WTC11 (cell line): Measurements from ENCODE around the gene ABCA12. TPM values are rescaled to one million over a fixed set of nuclear protein-coding genes. Genes with fewer than 3 reads are reported as not detected.

Source experiments
- ATAC-seq: fragments of 200-7000 bp; cut with Tn5 transposase; 2 replicates; pipeline ENCODE4 v1.10.0; 2021; ENCODE audit warnings: mild to moderate bottlenecking, moderate library complexity
- CTCF ChIA-PET: fragments of 300-600 bp; sonication (Branson Sonifier 250); formaldehyde crosslinking; loops from one replicate; lab custom pipeline; 2021; ENCODE audit warnings: antibody characterized with exemption; lab: Charles Lee
- POLR2A ChIA-PET: fragments of 350-600 bp; sonication (Branson Sonifier 250); formaldehyde crosslinking; loops from one replicate; lab custom pipeline; 2021; ENCODE audit warnings: antibody characterized with exemption; lab: Charles Lee
- DNase-seq: peaks from one replicate; pipeline ENCODE4 v3.0.0; 2021; ENCODE audit warnings: low spot score
- H3K27ac Mint-ChIP-seq: 2 replicates; pipeline ENCODE4 v1.8.0; 2021; ENCODE audit warnings: mixed read lengths
- H3K27me3 Mint-ChIP-seq: 2 replicates; pipeline ENCODE4 v1.8.0; 2021; ENCODE audit warnings: low read depth, mild to moderate bottlenecking, moderate library complexity, mixed read lengths
- H3K36me3 Mint-ChIP-seq: 2 replicates; pipeline ENCODE4 v1.8.0; 2021; ENCODE audit warnings: mixed read lengths
- H3K4me1 Mint-ChIP-seq: 2 replicates; pipeline ENCODE4 v1.8.0; 2022; ENCODE audit warnings: mixed read lengths
- H3K4me3 Mint-ChIP-seq: 2 replicates; pipeline ENCODE4 v1.8.0; 2021; ENCODE audit warnings: mild to moderate bottlenecking, moderate library complexity, mixed read lengths
- H3K9me3 Mint-ChIP-seq: 2 replicates; pipeline ENCODE4 v1.8.0; 2021; ENCODE audit warnings: mixed read lengths
- CREB1 ChIP-seq: sonication (generic); formaldehyde crosslinking; IDR thresholded peaks from 2 replicates; pipeline ENCODE4 v1.8.0; 2023; ENCODE audit warnings: mild to moderate bottlenecking, missing genetic modification reagents
- ETV6 ChIP-seq: sonication (generic); formaldehyde crosslinking; IDR thresholded peaks from 2 replicates; pipeline ENCODE4 v1.8.1; 2022; ENCODE audit warnings: mild to moderate bottlenecking, missing genetic modification reagents
- JAZF1 ChIP-seq: fragments of 250-450 bp; sonication (Bioruptor Pico); IDR thresholded peaks from 2 replicates; pipeline ENCODE4 v1.9.0; 2021; ENCODE audit warnings: moderate library complexity, mild to moderate bottlenecking, inconsistent platforms
- RORB ChIP-seq: fragments of 250-450 bp; sonication (Bioruptor Pico); IDR thresholded peaks from 2 replicates; pipeline ENCODE4 v1.9.0; 2021; ENCODE audit warnings: mild to moderate bottlenecking
- SMAD3 ChIP-seq: sonication (generic); formaldehyde crosslinking; IDR thresholded peaks from 2 replicates; pipeline ENCODE4 v1.8.0; 2022; ENCODE audit warnings: missing genetic modification reagents, mild to moderate bottlenecking, borderline replicate concordance
- ZBTB21 ChIP-seq: sonication (generic); formaldehyde crosslinking; IDR thresholded peaks from 2 replicates; pipeline ENCODE4 v1.8.1; 2023; ENCODE audit warnings: mild to moderate bottlenecking, missing genetic modification reagents, borderline replicate concordance
- ZNF219 ChIP-seq: sonication (generic); formaldehyde crosslinking; IDR thresholded peaks from 2 replicates; pipeline ENCODE4 v1.8.0; 2023; ENCODE audit warnings: missing genetic modification reagents, mild to moderate bottlenecking, borderline replicate concordance
- ZNF263 ChIP-seq: sonication (generic); formaldehyde crosslinking; IDR thresholded peaks from 2 replicates; pipeline ENCODE4 v1.8.1; 2022; ENCODE audit warnings: low read depth, mild to moderate bottlenecking, moderate library complexity, missing genetic modification reagents
- ZNF423 ChIP-seq: fragments of 250-450 bp; sonication (Bioruptor Pico); IDR thresholded peaks from 2 replicates; pipeline ENCODE4 v2.1.2; 2022; ENCODE audit warnings: mild to moderate bottlenecking, moderate library complexity
- total RNA-seq: library from RNA; stranded (reverse); gene quantifications from 3 replicates; pipeline ENCODE4 v1.2.3, GENCODE V29; 2021
- TF ChIP-seq, protein P1 (sequence below): sonication (generic); formaldehyde crosslinking; IDR thresholded peaks from 2 replicates; pipeline ENCODE4 v1.8.0; 2023; ENCODE audit warnings: missing genetic modification reagents, mild to moderate bottlenecking, borderline replicate concordance
- TF ChIP-seq, protein P2 (sequence below): sonication (generic); formaldehyde crosslinking; IDR thresholded peaks from 2 replicates; pipeline ENCODE4 v1.8.1; 2022; ENCODE audit warnings: low read depth, mild to moderate bottlenecking, moderate library complexity, missing genetic modification reagents, borderline replicate concordance
- TF ChIP-seq, protein P3 (sequence below): sonication (generic); formaldehyde crosslinking; IDR thresholded peaks from 2 replicates; pipeline ENCODE4 v1.8.1; 2023; ENCODE audit warnings: mild to moderate bottlenecking, missing genetic modification reagents, borderline replicate concordance

ABCA12 gene
- total RNA-seq, 1 experiment from 2014 or later = 0.04 TPM

DNA sequence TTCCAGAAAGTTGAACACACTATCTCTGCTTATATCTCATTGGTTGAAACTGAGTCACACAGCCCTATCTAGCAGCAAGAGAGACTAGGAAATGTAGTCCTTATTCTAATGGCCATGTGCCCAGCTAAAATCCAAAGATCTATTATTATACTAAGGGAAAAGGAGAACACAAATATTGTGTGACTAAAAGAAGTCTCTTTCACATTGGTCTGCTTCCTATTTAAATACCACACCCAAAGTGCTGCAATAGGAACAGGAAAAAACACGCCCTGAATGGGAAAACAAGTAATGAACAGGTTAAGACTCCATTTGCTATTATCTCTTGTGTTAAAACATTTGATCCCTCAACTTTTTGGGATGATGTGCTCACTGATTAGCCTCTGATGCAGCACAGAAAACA, 242.2 kb downstream of the ABCA12 start (continued):
- TF ChIP-seq, protein P1, sequence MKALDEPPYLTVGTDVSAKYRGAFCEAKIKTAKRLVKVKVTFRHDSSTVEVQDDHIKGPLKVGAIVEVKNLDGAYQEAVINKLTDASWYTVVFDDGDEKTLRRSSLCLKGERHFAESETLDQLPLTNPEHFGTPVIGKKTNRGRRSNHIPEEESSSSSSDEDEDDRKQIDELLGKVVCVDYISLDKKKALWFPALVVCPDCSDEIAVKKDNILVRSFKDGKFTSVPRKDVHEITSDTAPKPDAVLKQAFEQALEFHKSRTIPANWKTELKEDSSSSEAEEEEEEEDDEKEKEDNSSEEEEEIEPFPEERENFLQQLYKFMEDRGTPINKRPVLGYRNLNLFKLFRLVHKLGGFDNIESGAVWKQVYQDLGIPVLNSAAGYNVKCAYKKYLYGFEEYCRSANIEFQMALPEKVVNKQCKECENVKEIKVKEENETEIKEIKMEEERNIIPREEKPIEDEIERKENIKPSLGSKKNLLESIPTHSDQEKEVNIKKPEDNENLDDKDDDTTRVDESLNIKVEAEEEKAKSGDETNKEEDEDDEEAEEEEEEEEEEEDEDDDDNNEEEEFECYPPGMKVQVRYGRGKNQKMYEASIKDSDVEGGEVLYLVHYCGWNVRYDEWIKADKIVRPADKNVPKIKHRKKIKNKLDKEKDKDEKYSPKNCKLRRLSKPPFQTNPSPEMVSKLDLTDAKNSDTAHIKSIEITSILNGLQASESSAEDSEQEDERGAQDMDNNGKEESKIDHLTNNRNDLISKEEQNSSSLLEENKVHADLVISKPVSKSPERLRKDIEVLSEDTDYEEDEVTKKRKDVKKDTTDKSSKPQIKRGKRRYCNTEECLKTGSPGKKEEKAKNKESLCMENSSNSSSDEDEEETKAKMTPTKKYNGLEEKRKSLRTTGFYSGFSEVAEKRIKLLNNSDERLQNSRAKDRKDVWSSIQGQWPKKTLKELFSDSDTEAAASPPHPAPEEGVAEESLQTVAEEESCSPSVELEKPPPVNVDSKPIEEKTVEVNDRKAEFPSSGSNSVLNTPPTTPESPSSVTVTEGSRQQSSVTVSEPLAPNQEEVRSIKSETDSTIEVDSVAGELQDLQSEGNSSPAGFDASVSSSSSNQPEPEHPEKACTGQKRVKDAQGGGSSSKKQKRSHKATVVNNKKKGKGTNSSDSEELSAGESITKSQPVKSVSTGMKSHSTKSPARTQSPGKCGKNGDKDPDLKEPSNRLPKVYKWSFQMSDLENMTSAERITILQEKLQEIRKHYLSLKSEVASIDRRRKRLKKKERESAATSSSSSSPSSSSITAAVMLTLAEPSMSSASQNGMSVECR = no peak
- TF ChIP-seq ETV6 (CRISPR knock-in tag) = no peak
- no peak for TF ChIP-seq CREB1 (CRISPR knock-in tag)
- TF ChIP-seq JAZF1 (CRISPR knock-in tag) = no peak
- TF ChIP-seq, protein P2, sequence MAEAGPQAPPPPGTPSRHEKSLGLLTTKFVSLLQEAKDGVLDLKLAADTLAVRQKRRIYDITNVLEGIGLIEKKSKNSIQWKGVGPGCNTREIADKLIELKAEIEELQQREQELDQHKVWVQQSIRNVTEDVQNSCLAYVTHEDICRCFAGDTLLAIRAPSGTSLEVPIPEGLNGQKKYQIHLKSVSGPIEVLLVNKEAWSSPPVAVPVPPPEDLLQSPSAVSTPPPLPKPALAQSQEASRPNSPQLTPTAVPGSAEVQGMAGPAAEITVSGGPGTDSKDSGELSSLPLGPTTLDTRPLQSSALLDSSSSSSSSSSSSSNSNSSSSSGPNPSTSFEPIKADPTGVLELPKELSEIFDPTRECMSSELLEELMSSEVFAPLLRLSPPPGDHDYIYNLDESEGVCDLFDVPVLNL (CRISPR knock-in tag) = no peak
- no peak for TF ChIP-seq ZNF219
- TF ChIP-seq, all 79 proteins: peak for 0

DNA sequence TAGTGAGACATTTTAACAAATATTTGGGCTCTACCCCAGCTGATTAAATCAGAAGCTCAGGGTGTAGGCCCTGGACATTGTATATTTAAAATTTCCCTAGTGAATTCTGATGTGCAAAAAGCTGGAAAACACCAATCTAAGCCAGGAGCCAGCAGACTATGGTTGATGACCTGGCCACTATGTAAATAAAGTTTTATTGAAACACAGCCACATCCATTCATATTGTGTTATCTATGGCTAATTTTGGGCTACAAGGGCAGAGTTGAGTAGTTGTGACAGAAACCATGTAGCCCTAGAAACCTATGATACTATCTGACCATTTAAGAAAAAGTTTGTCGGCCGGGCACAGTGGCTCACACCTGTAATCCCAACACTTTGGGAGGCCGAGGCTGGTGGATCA, 243.0 kb downstream of the ABCA12 start:
- Mint-ChIP-seq H3K4me1 (peaks cover 2% of the 10 kb centered on the region; the same call in 1 of the 2 replicates), H3K4me3 (no peak overlapping the region), H3K36me3 (no peaks in the 10 kb centered on the region), H3K27ac (no peak overlapping the region), H3K27me3 (no peaks in the 10 kb centered on the region), H3K9me3 (no peaks in the 10 kb centered on the region; the same call in 1 of the 2 replicates)
- ATAC-seq = no peak
- TF ChIP-seq ZNF423 (CRISPR knock-in tag) = no peak
- TF ChIP-seq, protein P3, sequence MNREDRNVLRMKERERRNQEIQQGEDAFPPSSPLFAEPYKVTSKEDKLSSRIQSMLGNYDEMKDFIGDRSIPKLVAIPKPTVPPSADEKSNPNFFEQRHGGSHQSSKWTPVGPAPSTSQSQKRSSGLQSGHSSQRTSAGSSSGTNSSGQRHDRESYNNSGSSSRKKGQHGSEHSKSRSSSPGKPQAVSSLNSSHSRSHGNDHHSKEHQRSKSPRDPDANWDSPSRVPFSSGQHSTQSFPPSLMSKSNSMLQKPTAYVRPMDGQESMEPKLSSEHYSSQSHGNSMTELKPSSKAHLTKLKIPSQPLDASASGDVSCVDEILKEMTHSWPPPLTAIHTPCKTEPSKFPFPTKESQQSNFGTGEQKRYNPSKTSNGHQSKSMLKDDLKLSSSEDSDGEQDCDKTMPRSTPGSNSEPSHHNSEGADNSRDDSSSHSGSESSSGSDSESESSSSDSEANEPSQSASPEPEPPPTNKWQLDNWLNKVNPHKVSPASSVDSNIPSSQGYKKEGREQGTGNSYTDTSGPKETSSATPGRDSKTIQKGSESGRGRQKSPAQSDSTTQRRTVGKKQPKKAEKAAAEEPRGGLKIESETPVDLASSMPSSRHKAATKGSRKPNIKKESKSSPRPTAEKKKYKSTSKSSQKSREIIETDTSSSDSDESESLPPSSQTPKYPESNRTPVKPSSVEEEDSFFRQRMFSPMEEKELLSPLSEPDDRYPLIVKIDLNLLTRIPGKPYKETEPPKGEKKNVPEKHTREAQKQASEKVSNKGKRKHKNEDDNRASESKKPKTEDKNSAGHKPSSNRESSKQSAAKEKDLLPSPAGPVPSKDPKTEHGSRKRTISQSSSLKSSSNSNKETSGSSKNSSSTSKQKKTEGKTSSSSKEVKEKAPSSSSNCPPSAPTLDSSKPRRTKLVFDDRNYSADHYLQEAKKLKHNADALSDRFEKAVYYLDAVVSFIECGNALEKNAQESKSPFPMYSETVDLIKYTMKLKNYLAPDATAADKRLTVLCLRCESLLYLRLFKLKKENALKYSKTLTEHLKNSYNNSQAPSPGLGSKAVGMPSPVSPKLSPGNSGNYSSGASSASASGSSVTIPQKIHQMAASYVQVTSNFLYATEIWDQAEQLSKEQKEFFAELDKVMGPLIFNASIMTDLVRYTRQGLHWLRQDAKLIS = no peak
- no peak for TF ChIP-seq SMAD3 (CRISPR knock-in tag)
- no peak for TF ChIP-seq ZNF263 (CRISPR knock-in tag)
- DNase-seq = no peak
- ChIA-PET CTCF (no interaction called here), POLR2A (no interaction called here)

DNA sequence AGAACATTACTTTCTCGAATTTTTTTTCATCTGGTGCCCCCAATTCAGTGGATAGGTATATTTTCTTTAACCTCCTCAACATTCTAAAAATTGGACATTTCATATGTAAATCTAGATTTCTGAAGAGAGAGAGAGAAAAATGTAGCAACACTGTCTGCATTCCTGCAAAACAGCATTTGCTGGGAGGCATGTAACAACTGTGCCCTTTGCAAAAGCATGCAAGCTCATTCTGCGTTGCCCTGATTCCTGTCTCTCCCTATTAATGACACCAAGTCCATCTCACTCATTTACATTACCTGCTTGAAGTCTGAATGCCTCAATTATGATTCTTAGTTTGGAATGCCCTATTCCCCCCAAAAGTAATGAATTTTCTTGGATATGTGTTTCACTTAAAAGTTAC, 249.1 kb downstream of the ABCA12 start:
- TF ChIP-seq ZBTB21 (CRISPR knock-in tag) (no peak), RORB (CRISPR knock-in tag) (no peak)
- Mint-ChIP-seq H3K9me3 (no peaks in the 10 kb centered on the region; the same call in 1 of the 2 replicates), H3K27me3 (no peaks in the 10 kb centered on the region), H3K27ac (no peak overlapping the region), H3K4me3 (no peak overlapping the region), H3K36me3 (no peaks in the 10 kb centered on the region), H3K4me1 (peaks cover 12% of the 10 kb centered on the region)
- DNase-seq (no peak), ATAC-seq (no peak)
- POLR2A ChIA-PET = interaction anchor here (0.6 kb wide), 1 partner anchor 9 kb away, joined by 3 read pairs; no protein-coding TSS in a partner anchor
- CTCF ChIA-PET = no interaction called here
